Ovary (tissue), 3 donors: ENCODE measurements around the gene ADAM30.
"Not testable (repeated sequence)": the region's sequence is repeated elsewhere in the genome, so short reads cannot be mapped to it uniquely, and the experiment has no call there.

Source experiments
- EP300 ChIP-seq: sonication (generic); formaldehyde crosslinking; IDR thresholded peaks from one replicate; pipeline ENCODE4 v1.6.1; 2017; ENCODE audit warnings: antibody characterized with exemption
- POLR2A ChIP-seq: fragments of 450-650 bp; IDR thresholded peaks from one replicate; pipeline ENCODE4 v1.6.1; 2017; ENCODE audit warnings: antibody characterized with exemption, mild to moderate bottlenecking, moderate library complexity
- TF ChIP-seq, protein P1 (sequence below), 3 donors: fragments of 450-650 bp in 2 of 3; fragments of 200-600 bp in 1 of 3; IDR thresholded peaks; one replicate each; pipeline versions ENCODE4 v1.5.1 to v1.8.0; 2016 to 2022; ENCODE audit warnings: antibody characterized with exemption in 3 of 3, mild to moderate bottlenecking in 1 of 3
- donor health status: DM: no; HTN: no; CAD: no.

- TF ChIP-seq, protein P1, sequence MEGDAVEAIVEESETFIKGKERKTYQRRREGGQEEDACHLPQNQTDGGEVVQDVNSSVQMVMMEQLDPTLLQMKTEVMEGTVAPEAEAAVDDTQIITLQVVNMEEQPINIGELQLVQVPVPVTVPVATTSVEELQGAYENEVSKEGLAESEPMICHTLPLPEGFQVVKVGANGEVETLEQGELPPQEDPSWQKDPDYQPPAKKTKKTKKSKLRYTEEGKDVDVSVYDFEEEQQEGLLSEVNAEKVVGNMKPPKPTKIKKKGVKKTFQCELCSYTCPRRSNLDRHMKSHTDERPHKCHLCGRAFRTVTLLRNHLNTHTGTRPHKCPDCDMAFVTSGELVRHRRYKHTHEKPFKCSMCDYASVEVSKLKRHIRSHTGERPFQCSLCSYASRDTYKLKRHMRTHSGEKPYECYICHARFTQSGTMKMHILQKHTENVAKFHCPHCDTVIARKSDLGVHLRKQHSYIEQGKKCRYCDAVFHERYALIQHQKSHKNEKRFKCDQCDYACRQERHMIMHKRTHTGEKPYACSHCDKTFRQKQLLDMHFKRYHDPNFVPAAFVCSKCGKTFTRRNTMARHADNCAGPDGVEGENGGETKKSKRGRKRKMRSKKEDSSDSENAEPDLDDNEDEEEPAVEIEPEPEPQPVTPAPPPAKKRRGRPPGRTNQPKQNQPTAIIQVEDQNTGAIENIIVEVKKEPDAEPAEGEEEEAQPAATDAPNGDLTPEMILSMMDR (IDR thresholded peaks at IDR 0.05), result not testable (repeated sequence)
- TF ChIP-seq POLR2A, EP300: not testable (repeated sequence)
Observed at GRCh38 chr1:119858556-119859214, 37.6 kb downstream of the ADAM30 start.
